A549 (cell line): ENCODE measurements around the gene HMX3. TPM values are rescaled to one million over a fixed set of nuclear protein-coding genes. Genes with fewer than 3 reads are reported as not detected.

Source experiments
- ATAC-seq, 2 experiments: fragments of 200-7000 bp in 1 of 2; fragments of >200 bp in 1 of 2; cut with Nextera tagmentation in 1 of 2; cut with Tn5 transposase in 1 of 2; 3 replicates each; pipeline versions ENCODE4 v1.8.0 to v1.9.1; 2018 to 2020; ENCODE audit warnings: mild to moderate bottlenecking in 1 of 2, moderate library complexity in 1 of 2
- CTCF ChIA-PET: fragments of 300-600 bp; sonication (Branson Sonifier 250); formaldehyde crosslinking; extraction: SDS; loops from one replicate; lab custom pipeline; 2021; ENCODE audit warnings: antibody characterized with exemption, inconsistent platforms; lab: Yijun Ruan, JAX
- POLR2A ChIA-PET: fragments of 350-600 bp; formaldehyde crosslinking; extraction: SDS; loops from one replicate; lab custom pipeline; 2021; ENCODE audit warnings: antibody characterized with exemption, inconsistent platforms; lab: Yijun Ruan, JAX
- DNase-seq, 2 experiments: peaks; one replicate each; pipeline versions ENCODE4 v3.0.0 to v3.0.0-alpha.2; 2011 to 2016; ENCODE audit warnings: low read depth in 1 of 2, low spot score in 1 of 2
- FAIRE-seq: peaks from 2 replicates; lab custom pipeline; 2011; peaks lifted over from hg19 to GRCh38; lab: Jason Lieb, UNC
- H3K27ac ChIP-seq, 2 experiments: fragments of >200 bp; sonication (Bioruptor Twin); formaldehyde crosslinking; 3 replicates each; pipeline ENCODE4 v1.5.1; 2016 to 2017
- H3K4me1 ChIP-seq: fragments of >200 bp; sonication (Bioruptor Twin); formaldehyde crosslinking; 3 replicates; pipeline ENCODE4 v1.6.1; 2016
- H3K4me2 ChIP-seq: fragments of >200 bp; sonication (Bioruptor Twin); formaldehyde crosslinking; 3 replicates; pipeline ENCODE4 v1.6.1; 2016
- H3K4me3 ChIP-seq: fragments of >200 bp; sonication (Bioruptor Twin); formaldehyde crosslinking; 3 replicates; pipeline ENCODE4 v1.5.1; 2016
- H3K9me3 ChIP-seq: fragments of >200 bp; sonication (Bioruptor Twin); formaldehyde crosslinking; 3 replicates; pipeline ENCODE4 v1.6.1; 2016
- BHLHE40 ChIP-seq: IDR thresholded peaks from 2 replicates; pipeline ENCODE4 v1.6.1; 2012; ENCODE audit warnings: low read depth, low read length, inconsistent platforms
- ESRRA ChIP-seq: fragments of 150-350 bp; IDR thresholded peaks from 2 replicates; pipeline ENCODE4 v1.6.1; 2014; ENCODE audit warnings: mild to moderate bottlenecking, low read length, borderline replicate concordance
- FOSB ChIP-seq: fragments of 250-450 bp; sonication (Bioruptor Pico); IDR thresholded peaks from 2 replicates; pipeline ENCODE4 v1.5.0; 2020; ENCODE audit warnings: mild to moderate bottlenecking, moderate library complexity
- FOSL2 ChIP-seq, 2 experiments: fragments of 450-650 bp in 1 of 2; fragments of >200 bp in 1 of 2; sonication (Bioruptor Twin) in 1 of 2; formaldehyde crosslinking; IDR thresholded peaks; 2 replicates each; pipeline versions ENCODE4 v1.5.0 to v1.6.1; 2016 to 2020; ENCODE audit warnings: mild to moderate bottlenecking in 1 of 2, moderate library complexity in 1 of 2
- HOXB13 ChIP-seq: fragments of 250-450 bp; sonication (Bioruptor Pico); IDR thresholded peaks from 2 replicates; pipeline ENCODE4 v1.5.0; 2020; ENCODE audit warnings: low read depth, mild to moderate bottlenecking, moderate library complexity
- HOXB5 ChIP-seq: fragments of 250-450 bp; sonication (Bioruptor Pico); IDR thresholded peaks from 2 replicates; pipeline ENCODE4 v1.5.0; 2020; ENCODE audit warnings: mild to moderate bottlenecking, moderate library complexity
- JUN ChIP-seq, 2 experiments: fragments of >200 bp; sonication (Bioruptor Twin); formaldehyde crosslinking; IDR thresholded peaks; 2 replicates in 1 of 2; 3 replicates in 1 of 2; pipeline ENCODE4 v1.6.1; 2016 to 2017
- MAX ChIP-seq: IDR thresholded peaks from 2 replicates; pipeline ENCODE4 v1.6.1; 2012
- NFE2L2 ChIP-seq: fragments of 150-350 bp; conservative IDR thresholded peaks from 2 replicates; pipeline ENCODE4 v1.6.1; 2014; ENCODE audit warnings: low read length
- NR3C1 ChIP-seq: fragments of >200 bp; sonication (Bioruptor Twin); formaldehyde crosslinking; IDR thresholded peaks from 3 replicates; pipeline ENCODE4 v1.6.1; 2017
- PHF8 ChIP-seq: fragments of 200-600 bp; sonication (generic); IDR thresholded peaks from 2 replicates; pipeline ENCODE4 v1.6.1; 2016; ENCODE audit warnings: low read depth, mild to moderate bottlenecking, antibody characterized with exemption, moderate library complexity, borderline replicate concordance
- POLR2A ChIP-seq: IDR thresholded peaks from 2 replicates; pipeline ENCODE4 v1.6.1; 2012; ENCODE audit warnings: mild to moderate bottlenecking, low read length
- RARB ChIP-seq: fragments of 250-450 bp; sonication (Bioruptor Pico); IDR thresholded peaks from 2 replicates; pipeline ENCODE4 v1.8.0; 2021; ENCODE audit warnings: mild to moderate bottlenecking, moderate library complexity
- REST ChIP-seq: fragments of 200-600 bp; sonication (generic); IDR thresholded peaks from 2 replicates; pipeline ENCODE4 v1.6.1; 2016; ENCODE audit warnings: antibody characterized with exemption, mild to moderate bottlenecking, moderate library complexity
- ZC3H11A ChIP-seq: fragments of 450-650 bp; IDR thresholded peaks from 2 replicates; pipeline ENCODE4 v1.6.1; 2014; ENCODE audit warnings: antibody characterized with exemption, mild to moderate bottlenecking
- ZFP36 ChIP-seq: fragments of 450-650 bp; IDR thresholded peaks from 2 replicates; pipeline ENCODE4 v1.6.1; 2014; ENCODE audit warnings: borderline replicate concordance; ENCODE audit not compliant: partially characterized antibody
- ZNF302 ChIP-seq: fragments of 250-450 bp; sonication (Bioruptor Pico); IDR thresholded peaks from 2 replicates; pipeline ENCODE4 v1.9.0; 2021; ENCODE audit warnings: inconsistent platforms, mild to moderate bottlenecking, moderate library complexity
- ZSCAN20 ChIP-seq: fragments of 250-450 bp; sonication (Bioruptor Pico); IDR thresholded peaks from 2 replicates; pipeline ENCODE4 v1.8.0; 2022; ENCODE audit warnings: mild to moderate bottlenecking, moderate library complexity
- WGBS: methylation state at CpG from one replicate; pipeline ENCODE4 v1.1.6; 2017; ENCODE audit errors: missing lambda C conversion rate; 5-methylcytosine and 5-hydroxymethylcytosine counted together
- polyA plus RNA-seq, 4 experiments: library from polyadenylated mRNA; depleted of rRNA in 3 of 4; stranded (reverse); fragments of >200 nt; fragmentation: RNase III in 1 of 4; extraction: RNeasy Plus Mini Kit Qiagen cat#74134 plus additional on column Dnase treatment in 1 of 4; gene quantifications; 2 replicates in 3 of 4; 3 replicates in 1 of 4; pipeline ENCODE4 v1.2.3, GENCODE V29; 2011 to 2017
- TF ChIP-seq, protein P1 (sequence below): fragments of 150-350 bp; IDR thresholded peaks from 2 replicates; pipeline ENCODE4 v1.6.1; 2014; ENCODE audit warnings: low read depth, mild to moderate bottlenecking, low read length
- TF ChIP-seq, protein P2 (sequence below): fragments of >200 bp; sonication (Bioruptor Twin); formaldehyde crosslinking; IDR thresholded peaks from 2 replicates; pipeline ENCODE4 v1.6.1; 2016
- TF ChIP-seq, protein P3 (sequence below): IDR thresholded peaks from 2 replicates; pipeline ENCODE4 v1.6.1; 2012; ENCODE audit warnings: low read depth, borderline replicate concordance

Gene HMX3
- polyA plus RNA-seq, 2 of the 4 experiments (the other 2 are of a cell fraction) = not detected

DNA sequence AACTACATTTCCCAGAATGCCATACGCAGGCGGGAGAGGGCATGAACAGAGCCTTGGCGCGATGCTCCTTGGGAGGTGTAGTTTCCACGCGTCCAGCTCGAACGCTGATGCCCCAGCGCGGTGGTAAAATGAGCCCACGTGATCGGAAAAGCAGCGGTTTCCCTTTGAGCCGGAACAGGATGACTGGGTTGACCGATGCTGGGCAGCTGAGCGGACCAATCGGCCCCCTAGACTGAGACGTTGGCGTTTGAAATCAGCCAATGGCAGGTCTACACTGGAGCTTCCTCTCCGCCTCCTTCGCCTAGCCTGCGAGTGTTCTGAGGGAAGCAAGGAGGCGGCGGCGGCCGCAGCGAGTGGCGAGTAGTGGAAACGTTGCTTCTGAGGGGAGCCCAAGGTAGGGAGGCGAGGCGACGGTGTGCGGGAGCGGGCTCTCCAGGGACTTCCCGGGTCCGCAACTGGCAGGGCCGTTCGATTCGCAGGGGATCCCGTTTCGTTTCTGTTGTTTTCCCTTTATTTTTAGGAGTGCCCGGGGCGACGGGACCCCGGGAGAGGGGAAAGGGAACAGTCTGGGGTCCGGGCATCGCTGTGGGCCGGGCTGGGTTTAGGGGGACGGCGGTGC is 18.4 kb downstream of the HMX3 start, which contains the start of gene BUB3 (continued):
- no peak for TF ChIP-seq RARB (CRISPR knock-in tag)
- no peak for TF ChIP-seq NR3C1
- TF ChIP-seq, protein P1, sequence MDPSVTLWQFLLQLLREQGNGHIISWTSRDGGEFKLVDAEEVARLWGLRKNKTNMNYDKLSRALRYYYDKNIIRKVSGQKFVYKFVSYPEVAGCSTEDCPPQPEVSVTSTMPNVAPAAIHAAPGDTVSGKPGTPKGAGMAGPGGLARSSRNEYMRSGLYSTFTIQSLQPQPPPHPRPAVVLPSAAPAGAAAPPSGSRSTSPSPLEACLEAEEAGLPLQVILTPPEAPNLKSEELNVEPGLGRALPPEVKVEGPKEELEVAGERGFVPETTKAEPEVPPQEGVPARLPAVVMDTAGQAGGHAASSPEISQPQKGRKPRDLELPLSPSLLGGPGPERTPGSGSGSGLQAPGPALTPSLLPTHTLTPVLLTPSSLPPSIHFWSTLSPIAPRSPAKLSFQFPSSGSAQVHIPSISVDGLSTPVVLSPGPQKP = no peak
- no peak for TF ChIP-seq HOXB13 (CRISPR knock-in tag)
- peak; percentile 86 for TF ChIP-seq POLR2A
- TF ChIP-seq NFE2L2 = no peak
- no peak for TF ChIP-seq REST
- TF ChIP-seq ZC3H11A = no peak
- TF ChIP-seq PHF8 = peak; percentile 88
- TF ChIP-seq, all 56 proteins: peak for 8

GRCh38 chr10:123154711-123155505 is 19.1 kb downstream of the HMX3 start:
- no peak for FAIRE-seq
- Histone ChIP-seq H3K4me2 (peak overlapping the region; percentile 80), H3K4me3 (peak overlapping the region; percentile 85), H3K27ac (peak overlapping the region; percentile 96 to 98), H3K4me1 (peaks cover 45% of the 10 kb centered on the region), H3K9me3 (no peaks in the 10 kb centered on the region)
- POLR2A ChIA-PET = interaction anchor here (1.0 to 1.2 kb wide), 2 partner anchors 9 to 146 kb away, joined by 4 to 5 read pairs; no protein-coding TSS in a partner anchor
- CTCF ChIA-PET = interaction anchor here (0.9 to 2.0 kb wide), 5 partner anchors 10 to 130 kb away, joined by 3 to 7 read pairs (median 3); no protein-coding TSS in a partner anchor
- WGBS = 1% methylated on average over 40 of the region's 49 CpGs
- ATAC-seq = peak; percentile 80 to 84
- peak; percentile 50 to 64 for DNase-seq
- peak in 1 of 2 experiments; percentile 3; a peak in 1 of 5 replicates for TF ChIP-seq JUN (IDR thresholded peaks at IDR 0.05)
- TF ChIP-seq PHF8 = no peak
- TF ChIP-seq FOSB (CRISPR knock-in tag) = no peak
- TF ChIP-seq MAX = peak; percentile 37; the same call in 1 of the 2 replicates
- TF ChIP-seq FOSL2 (IDR thresholded peaks at IDR 0.05) = no peak
- no peak for TF ChIP-seq FOSL2 (CRISPR knock-in tag; IDR thresholded peaks at IDR 0.05)
- no peak for TF ChIP-seq ZNF302 (CRISPR knock-in tag)
- TF ChIP-seq ZSCAN20 (CRISPR knock-in tag) = no peak
- TF ChIP-seq, all 56 proteins: peak for 2

- ChIA-PET CTCF (interaction anchor here (0.7 to 1.4 kb wide), 6 partner anchors 11 to 224 kb away, joined by 3 to 4 read pairs (median 3); no protein-coding TSS in a partner anchor), POLR2A (interaction anchor here (0.5 kb wide), 1 partner anchor 48 kb away, joined by 3 read pairs; no protein-coding TSS in a partner anchor)
- H3K4me3 ChIP-seq = peak overlapping the region; percentile 85; the same call in 2 of the 3 replicates
- H3K9me3 ChIP-seq = no peaks in the 10 kb centered on the region
- ATAC-seq = no peak
- FAIRE-seq = no peak
- no peak overlapping the region for H3K27ac ChIP-seq
- H3K4me2 ChIP-seq = peak overlapping the region; percentile 80
- DNase-seq = no peak
- WGBS = 45% methylated on average over 2 of the region's 2 CpGs
- H3K4me1 ChIP-seq = peaks cover 45% of the 10 kb centered on the region
- TF ChIP-seq JUN (IDR thresholded peaks at IDR 0.05) (no peak), ESRRA (no peak), HOXB5 (no peak), HOXB13 (CRISPR knock-in tag) (no peak), ZFP36 (no peak), REST (no peak), NFE2L2 (no peak), BHLHE40 (no peak), PHF8 (no peak)
- TF ChIP-seq, protein P2, sequence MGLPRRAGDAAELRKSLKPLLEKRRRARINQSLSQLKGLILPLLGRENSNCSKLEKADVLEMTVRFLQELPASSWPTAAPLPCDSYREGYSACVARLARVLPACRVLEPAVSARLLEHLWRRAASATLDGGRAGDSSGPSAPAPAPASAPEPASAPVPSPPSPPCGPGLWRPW = no peak
- TF ChIP-seq, protein P3, sequence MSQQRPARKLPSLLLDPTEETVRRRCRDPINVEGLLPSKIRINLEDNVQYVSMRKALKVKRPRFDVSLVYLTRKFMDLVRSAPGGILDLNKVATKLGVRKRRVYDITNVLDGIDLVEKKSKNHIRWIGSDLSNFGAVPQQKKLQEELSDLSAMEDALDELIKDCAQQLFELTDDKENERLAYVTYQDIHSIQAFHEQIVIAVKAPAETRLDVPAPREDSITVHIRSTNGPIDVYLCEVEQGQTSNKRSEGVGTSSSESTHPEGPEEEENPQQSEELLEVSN = no peak
Observed at GRCh38 chr10:123156078-123156477, 20.3 kb downstream of the HMX3 start.
